ENCODE results near the gene PATJ.

- TF ChIP-seq CTCF (IDR thresholded peaks at IDR 0.05; ENCODE audit: poor library complexity) (no peak), EZH2 (IDR thresholded peaks at IDR 0.05; ENCODE audit: borderline replicate concordance) (no peak)
Measured at GRCh38 chr1:61922950-61923480, 180.7 kb downstream of the PATJ start.

Data from hepatocyte (in vitro differentiated cells).